Kidney epithelial cell (primary cell): Measurements from ENCODE around the gene ZNF503. TPM values are rescaled to one million over a fixed set of nuclear protein-coding genes. Genes with fewer than 3 reads are reported as not detected.

Experiments
- DNase-seq: peaks from one replicate; pipeline ENCODE4 v3.0.0-alpha.2; 2010; ENCODE audit warnings: low read depth
- H3K27me3 ChIP-seq: 2 replicates; pipeline ENCODE4 v1.6.0; 2011; ENCODE audit warnings: low read length; ENCODE audit not compliant: control insufficient read depth, insufficient read depth
- H3K36me3 ChIP-seq: 2 replicates; pipeline ENCODE4 v1.5.1; 2011; ENCODE audit warnings: low read length; ENCODE audit not compliant: control insufficient read depth, insufficient read depth
- H3K4me3 ChIP-seq: 2 replicates; pipeline ENCODE4 v1.5.1; 2011; ENCODE audit warnings: low read depth, mild to moderate bottlenecking, control low read depth, low read length
- total RNA-seq: library from RNA; depleted of rRNA; stranded (reverse); fragments of >200 nt; gene quantifications from 2 replicates; pipeline ENCODE4 v1.2.3, GENCODE V29; 2015
- TF ChIP-seq, protein P1 (sequence below): IDR thresholded peaks from 2 replicates; pipeline ENCODE4 v1.5.1; 2011; ENCODE audit warnings: mild to moderate bottlenecking, moderate library complexity, low read length, control low read depth, inconsistent platforms; ENCODE audit not compliant: insufficient read depth, poor library complexity, severe bottlenecking

The ZNF503 gene
- total RNA-seq, 1 donor from 2014 or later: 13.8 TPM

- TF ChIP-seq, protein P1, sequence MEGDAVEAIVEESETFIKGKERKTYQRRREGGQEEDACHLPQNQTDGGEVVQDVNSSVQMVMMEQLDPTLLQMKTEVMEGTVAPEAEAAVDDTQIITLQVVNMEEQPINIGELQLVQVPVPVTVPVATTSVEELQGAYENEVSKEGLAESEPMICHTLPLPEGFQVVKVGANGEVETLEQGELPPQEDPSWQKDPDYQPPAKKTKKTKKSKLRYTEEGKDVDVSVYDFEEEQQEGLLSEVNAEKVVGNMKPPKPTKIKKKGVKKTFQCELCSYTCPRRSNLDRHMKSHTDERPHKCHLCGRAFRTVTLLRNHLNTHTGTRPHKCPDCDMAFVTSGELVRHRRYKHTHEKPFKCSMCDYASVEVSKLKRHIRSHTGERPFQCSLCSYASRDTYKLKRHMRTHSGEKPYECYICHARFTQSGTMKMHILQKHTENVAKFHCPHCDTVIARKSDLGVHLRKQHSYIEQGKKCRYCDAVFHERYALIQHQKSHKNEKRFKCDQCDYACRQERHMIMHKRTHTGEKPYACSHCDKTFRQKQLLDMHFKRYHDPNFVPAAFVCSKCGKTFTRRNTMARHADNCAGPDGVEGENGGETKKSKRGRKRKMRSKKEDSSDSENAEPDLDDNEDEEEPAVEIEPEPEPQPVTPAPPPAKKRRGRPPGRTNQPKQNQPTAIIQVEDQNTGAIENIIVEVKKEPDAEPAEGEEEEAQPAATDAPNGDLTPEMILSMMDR: no peak
- Histone ChIP-seq H3K36me3 (no peaks in the 10 kb centered on the region), H3K27me3 (no peaks in the 10 kb centered on the region), H3K4me3 (no peak overlapping the region)
- DNase-seq: no peak
Measured at GRCh38 chr10:75439811-75440210, 38.2 kb upstream of the ZNF503 start.

GRCh38 chr10:75438275-75438674 is 36.7 kb upstream of the ZNF503 start:
- no peak overlapping the region for H3K4me3 ChIP-seq
- TF ChIP-seq, protein P1: no peak
- no peak for DNase-seq
- no peaks in the 10 kb centered on the region for H3K36me3 ChIP-seq
- H3K27me3 ChIP-seq: no peaks in the 10 kb centered on the region

DNA sequence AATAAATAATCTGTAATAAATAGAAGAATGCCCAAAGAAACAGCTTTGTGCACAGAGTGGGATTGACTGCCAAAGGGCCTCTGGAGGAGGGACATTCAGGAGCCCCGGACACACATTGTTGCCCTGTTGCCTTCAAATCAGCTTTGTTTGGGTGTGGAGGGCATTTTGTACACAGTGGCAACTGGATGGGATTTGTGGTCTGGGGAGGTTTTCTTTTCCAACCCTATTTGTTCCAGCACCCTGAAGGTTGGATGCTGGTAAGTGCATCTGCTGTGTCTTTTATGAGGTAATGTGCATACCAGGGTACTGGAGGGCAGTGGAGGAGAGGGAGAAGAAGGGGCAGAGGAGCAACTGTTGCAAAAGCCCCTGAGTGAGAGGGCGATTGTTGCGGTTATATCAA is 36.1 kb upstream of the ZNF503 start:
- TF ChIP-seq, protein P1: no peak
- H3K4me3 ChIP-seq: no peak overlapping the region
- no peaks in the 10 kb centered on the region for H3K27me3 ChIP-seq
- no peak for DNase-seq
- H3K36me3 ChIP-seq: no peaks in the 10 kb centered on the region

DNA sequence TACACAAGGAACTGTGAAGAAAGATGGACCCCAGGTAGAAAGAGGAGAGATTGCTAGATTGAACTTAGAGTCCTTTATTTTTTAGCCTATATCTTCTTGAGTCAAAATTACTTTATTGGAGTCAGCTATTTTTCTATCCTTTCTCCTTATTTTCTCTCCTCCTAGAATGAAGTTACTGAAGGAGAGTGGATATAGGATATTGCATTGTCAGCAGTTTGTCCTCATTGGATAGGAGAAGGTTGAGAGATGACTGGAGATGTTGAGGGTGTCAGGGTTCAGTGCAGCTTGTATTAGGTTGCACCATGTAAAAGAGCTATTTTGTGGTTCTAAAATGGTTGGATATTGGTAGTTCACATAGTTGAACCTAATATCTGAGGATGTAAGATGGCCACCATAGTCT is 35.3 kb upstream of the ZNF503 start:
- Histone ChIP-seq H3K36me3 (no peaks in the 10 kb centered on the region), H3K4me3 (no peak overlapping the region), H3K27me3 (no peaks in the 10 kb centered on the region)
- TF ChIP-seq, protein P1: no peak
- DNase-seq: no peak

- TF ChIP-seq, protein P1: no peak
- no peak overlapping the region for H3K4me3 ChIP-seq
- no peak for DNase-seq
- H3K27me3 ChIP-seq: no peaks in the 10 kb centered on the region
- no peaks in the 10 kb centered on the region for H3K36me3 ChIP-seq
Measured at GRCh38 chr10:75435291-75435690, 33.7 kb upstream of the ZNF503 start.

DNA sequence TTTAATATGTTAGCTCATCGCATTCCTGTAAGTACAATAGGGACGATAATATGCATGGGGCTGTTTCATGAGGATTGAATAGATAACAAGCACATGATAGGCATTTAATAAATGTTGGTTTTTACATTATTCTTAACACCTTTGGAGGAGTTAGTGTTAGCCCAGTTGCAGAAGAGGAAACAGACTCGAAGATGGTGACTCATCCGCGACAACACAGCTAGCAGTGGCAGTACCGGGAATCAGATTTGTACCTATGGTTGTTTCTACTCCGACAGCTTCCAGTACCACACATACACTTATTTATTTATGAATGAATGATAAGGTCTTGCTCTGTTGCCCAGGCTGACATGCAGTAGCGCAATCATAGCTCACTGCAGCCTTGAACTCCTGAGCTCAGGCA is 32.7 kb upstream of the ZNF503 start:
- no peak overlapping the region for H3K4me3 ChIP-seq
- no peaks in the 10 kb centered on the region for H3K27me3 ChIP-seq
- no peaks in the 10 kb centered on the region for H3K36me3 ChIP-seq
- TF ChIP-seq, protein P1: no peak
- DNase-seq: no peak
